Fibroblast of lung (primary cell): Measurements from ENCODE around the gene ST13. TPM values are rescaled to one million over a fixed set of nuclear protein-coding genes. Genes with fewer than 3 reads are reported as not detected.

Experiments
- DNase-seq, 2 donors: peaks; one replicate each; pipeline versions ENCODE4 v3.0.0 to v3.0.0-alpha.2; 2010; ENCODE audit warnings: low read depth in 2 of 2
- H2AFZ ChIP-seq: 2 replicates; pipeline ENCODE4 v1.5.1; 2012; ENCODE audit warnings: low read length, control low read depth, inconsistent platforms
- H3K27ac ChIP-seq: 2 replicates; pipeline ENCODE4 v1.5.1; 2011; ENCODE audit warnings: low read length, control low read depth; ENCODE audit not compliant: insufficient read depth
- H3K27me3 ChIP-seq: 2 replicates; pipeline ENCODE4 v1.5.1; 2011; ENCODE audit warnings: mild to moderate bottlenecking, low read length; ENCODE audit not compliant: control insufficient read depth, insufficient read depth
- H3K36me3 ChIP-seq: 2 replicates; pipeline ENCODE4 v1.5.1; 2011; ENCODE audit warnings: low read length; ENCODE audit not compliant: control insufficient read depth, insufficient read depth
- H3K4me1 ChIP-seq: 2 replicates; pipeline ENCODE4 v1.5.1; 2011; ENCODE audit warnings: low read length; ENCODE audit not compliant: control insufficient read depth, insufficient read depth; ENCODE audit errors: extremely low read depth
- H3K4me2 ChIP-seq: 2 replicates; pipeline ENCODE4 v1.5.1; 2011; ENCODE audit warnings: low read length, control low read depth; ENCODE audit not compliant: insufficient read depth; ENCODE audit errors: extremely low read depth
- H3K4me3 ChIP-seq, 4 experiments: fragments of 200-600 bp in 1 of 4; sonication (generic) in 1 of 4; replicated peaks in 1 of 4; 2 replicates each; pipeline ENCODE4 v1.5.1; 2011 to 2016; ENCODE audit warnings: low read length in 4 of 4, low read depth in 3 of 4, mild to moderate bottlenecking in 3 of 4, control low read depth in 2 of 4, inconsistent platforms in 1 of 4, mixed read lengths in 1 of 4; ENCODE audit not compliant: insufficient read depth in 1 of 4; ENCODE audit errors: control extremely low read depth in 1 of 4
- H3K79me2 ChIP-seq: 2 replicates; pipeline ENCODE4 v1.5.1; 2012; ENCODE audit warnings: mild to moderate bottlenecking, low read length, inconsistent platforms; ENCODE audit not compliant: control insufficient read depth, insufficient read depth
- H3K9ac ChIP-seq: 2 replicates; pipeline ENCODE4 v1.5.1; 2011; ENCODE audit warnings: mild to moderate bottlenecking, low read length, control low read depth; ENCODE audit not compliant: insufficient read depth
- H3K9me3 ChIP-seq: 2 replicates; pipeline ENCODE4 v1.5.1; 2012; ENCODE audit warnings: low read depth, low read length; ENCODE audit not compliant: control insufficient read depth, insufficient read depth
- H4K20me1 ChIP-seq: 2 replicates; pipeline ENCODE4 v1.5.1; 2011; ENCODE audit warnings: low read length; ENCODE audit not compliant: control insufficient read depth, insufficient read depth; ENCODE audit errors: extremely low read depth
- EZH2 ChIP-seq: IDR thresholded peaks from 2 replicates; pipeline ENCODE4 v1.5.1; 2012; ENCODE audit warnings: low read length, control low read depth, mild to moderate bottlenecking; ENCODE audit errors: missing control alignments
- polyA plus RNA-seq, 2 donors: library from polyadenylated mRNA; depleted of rRNA in 1 of 2; stranded (reverse) in 1 of 2; unstranded in 1 of 2; fragments of >200 nt; gene quantifications; 2 replicates each; pipeline ENCODE4 v1.2.1, GENCODE V29; 2011 to 2012; ENCODE audit warnings: missing spikeins in 1 of 2
- total RNA-seq: library from RNA; depleted of rRNA; stranded (reverse); fragments of >200 nt; gene quantifications from 2 replicates; pipeline ENCODE4 v1.2.1, GENCODE V29; 2014
- TF ChIP-seq, protein P1 (sequence below), 2 donors: IDR thresholded peaks in 1 of 2; conservative IDR thresholded peaks in 1 of 2; 1 replicate in 1 of 2; 2 replicates in 1 of 2; pipeline ENCODE4 v1.5.1; 2011 to 2012; ENCODE audit warnings: low read length in 2 of 2, control low read depth in 1 of 2, inconsistent platforms in 1 of 2, low read depth in 1 of 2, mild to moderate bottlenecking in 1 of 2

Gene ST13
- total and polyA plus RNA-seq, 2 donors (not counting 1 experiment from before 2014, with no cell fraction given) = 239 to 266 TPM

DNA sequence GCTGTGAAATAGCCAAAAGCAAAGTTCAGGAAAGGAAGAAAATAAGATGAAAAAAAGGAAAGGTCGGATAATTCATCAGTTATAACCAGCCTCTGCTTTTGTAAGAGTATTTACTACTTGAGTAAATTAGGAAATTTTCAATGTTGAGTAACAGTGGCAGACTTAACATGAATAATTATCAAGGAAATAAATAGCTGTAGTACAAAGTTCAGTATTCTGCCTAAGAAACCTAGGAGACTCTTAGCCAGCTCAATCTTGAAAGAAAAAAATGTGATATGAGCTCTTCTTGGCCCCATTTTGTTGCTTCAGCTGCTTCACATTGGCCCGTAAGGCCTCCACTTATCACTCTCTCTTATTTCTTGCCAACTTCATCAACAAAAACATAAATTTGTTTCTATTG, 22.5 kb upstream of the ST13 start:
- no peaks in the 10 kb centered on the region for H4K20me1 ChIP-seq
- no peaks in the 10 kb centered on the region for H3K79me2 ChIP-seq
- no peak overlapping the region for H3K9ac ChIP-seq
- H3K4me2 ChIP-seq = no peak overlapping the region
- no peaks in the 10 kb centered on the region for H3K4me1 ChIP-seq
- DNase-seq = no peak
- no peak overlapping the region for H3K27ac ChIP-seq
- no peak for TF ChIP-seq EZH2
- TF ChIP-seq, protein P1, sequence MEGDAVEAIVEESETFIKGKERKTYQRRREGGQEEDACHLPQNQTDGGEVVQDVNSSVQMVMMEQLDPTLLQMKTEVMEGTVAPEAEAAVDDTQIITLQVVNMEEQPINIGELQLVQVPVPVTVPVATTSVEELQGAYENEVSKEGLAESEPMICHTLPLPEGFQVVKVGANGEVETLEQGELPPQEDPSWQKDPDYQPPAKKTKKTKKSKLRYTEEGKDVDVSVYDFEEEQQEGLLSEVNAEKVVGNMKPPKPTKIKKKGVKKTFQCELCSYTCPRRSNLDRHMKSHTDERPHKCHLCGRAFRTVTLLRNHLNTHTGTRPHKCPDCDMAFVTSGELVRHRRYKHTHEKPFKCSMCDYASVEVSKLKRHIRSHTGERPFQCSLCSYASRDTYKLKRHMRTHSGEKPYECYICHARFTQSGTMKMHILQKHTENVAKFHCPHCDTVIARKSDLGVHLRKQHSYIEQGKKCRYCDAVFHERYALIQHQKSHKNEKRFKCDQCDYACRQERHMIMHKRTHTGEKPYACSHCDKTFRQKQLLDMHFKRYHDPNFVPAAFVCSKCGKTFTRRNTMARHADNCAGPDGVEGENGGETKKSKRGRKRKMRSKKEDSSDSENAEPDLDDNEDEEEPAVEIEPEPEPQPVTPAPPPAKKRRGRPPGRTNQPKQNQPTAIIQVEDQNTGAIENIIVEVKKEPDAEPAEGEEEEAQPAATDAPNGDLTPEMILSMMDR (conservative IDR thresholded peaks at IDR 0.05 in 1 of 2, IDR thresholded peaks at IDR 0.05 in 1 of 2; ENCODE audit: low read depth in 1 of 2, low read length in 2 of 2) = no peak
- H2AFZ ChIP-seq = no peak overlapping the region
- H3K4me3 ChIP-seq = no peak overlapping the region
- no peaks in the 10 kb centered on the region for H3K9me3 ChIP-seq
- H3K36me3 ChIP-seq = no peaks in the 10 kb centered on the region
- no peaks in the 10 kb centered on the region for H3K27me3 ChIP-seq

DNA sequence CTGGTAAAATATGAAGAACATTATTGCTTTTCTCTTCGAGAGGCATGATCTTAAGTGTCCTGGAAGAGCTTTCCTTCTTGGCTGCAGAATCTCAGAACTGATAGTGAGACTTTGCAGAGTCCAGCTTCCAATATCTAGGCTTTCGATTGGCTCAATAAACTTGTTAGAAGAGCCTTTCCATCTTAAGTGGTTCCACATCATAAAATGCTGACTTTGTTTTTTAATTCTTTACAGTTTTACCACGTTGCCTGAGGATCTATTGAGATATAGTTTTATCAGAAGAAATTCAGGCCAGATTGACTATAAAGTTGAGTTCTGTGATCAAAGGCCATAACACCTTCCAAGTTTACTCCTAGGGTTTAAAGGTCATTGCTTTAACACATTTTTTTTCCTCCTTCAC, 21.0 kb upstream of the ST13 start:
- Histone ChIP-seq H3K4me1 (no peaks in the 10 kb centered on the region), H3K4me2 (no peak overlapping the region), H3K9me3 (no peaks in the 10 kb centered on the region), H3K36me3 (no peaks in the 10 kb centered on the region), H3K9ac (no peak overlapping the region), H2AFZ (no peak overlapping the region), H3K27me3 (no peaks in the 10 kb centered on the region), H3K4me3 (no peak overlapping the region), H3K79me2 (no peaks in the 10 kb centered on the region), H3K27ac (no peak overlapping the region), H4K20me1 (no peaks in the 10 kb centered on the region)
- TF ChIP-seq EZH2 = no peak
- TF ChIP-seq, protein P1 (conservative IDR thresholded peaks at IDR 0.05 in 1 of 2, IDR thresholded peaks at IDR 0.05 in 1 of 2; ENCODE audit: low read depth in 1 of 2, low read length in 2 of 2) = no peak
- no peak for DNase-seq

DNA sequence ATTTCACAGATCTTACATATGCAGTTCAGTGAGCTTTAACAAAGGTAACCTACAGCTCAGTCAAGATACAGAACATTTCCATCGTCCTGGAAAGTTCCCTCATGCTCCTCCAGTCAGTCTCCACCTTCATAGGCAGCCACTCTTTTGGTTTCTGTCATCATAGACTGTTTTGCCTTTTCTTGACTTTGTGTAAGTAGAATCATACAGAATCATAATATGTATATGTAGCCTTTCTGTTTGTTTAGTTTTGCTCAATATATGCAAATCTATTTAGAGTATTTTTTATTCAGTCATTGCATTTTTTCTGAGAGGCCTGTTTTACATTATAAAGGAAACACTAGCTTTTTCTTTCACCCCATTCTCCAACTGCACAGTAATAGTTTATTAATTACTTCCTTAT, 20.5 kb upstream of the ST13 start:
- no peak for TF ChIP-seq EZH2
- TF ChIP-seq, protein P1 (conservative IDR thresholded peaks at IDR 0.05 in 1 of 2, IDR thresholded peaks at IDR 0.05 in 1 of 2; ENCODE audit: low read depth in 1 of 2, low read length in 2 of 2) = no peak
- no peaks in the 10 kb centered on the region for H3K4me1 ChIP-seq
- no peak overlapping the region for H3K4me2 ChIP-seq
- H4K20me1 ChIP-seq = no peaks in the 10 kb centered on the region
- H2AFZ ChIP-seq = no peak overlapping the region
- DNase-seq = no peak
- H3K27ac ChIP-seq = no peak overlapping the region
- no peaks in the 10 kb centered on the region for H3K79me2 ChIP-seq
- H3K27me3 ChIP-seq = no peaks in the 10 kb centered on the region
- H3K4me3 ChIP-seq = no peak overlapping the region
- H3K9ac ChIP-seq = no peak overlapping the region
- no peaks in the 10 kb centered on the region for H3K36me3 ChIP-seq
- H3K9me3 ChIP-seq = no peaks in the 10 kb centered on the region
